GM12873 (cell line): ENCODE results near the gene COL6A3.

ENCODE experiments used
- TF ChIP-seq, protein P1 (sequence below): IDR thresholded peaks from 2 replicates; pipeline ENCODE4 v1.5.1; 2012; ENCODE audit warnings: low read depth, mild to moderate bottlenecking, moderate library complexity, low read length, control low read depth; ENCODE audit not compliant: insufficient read depth; ENCODE audit errors: missing control alignments

The COL6A3 gene

DNA sequence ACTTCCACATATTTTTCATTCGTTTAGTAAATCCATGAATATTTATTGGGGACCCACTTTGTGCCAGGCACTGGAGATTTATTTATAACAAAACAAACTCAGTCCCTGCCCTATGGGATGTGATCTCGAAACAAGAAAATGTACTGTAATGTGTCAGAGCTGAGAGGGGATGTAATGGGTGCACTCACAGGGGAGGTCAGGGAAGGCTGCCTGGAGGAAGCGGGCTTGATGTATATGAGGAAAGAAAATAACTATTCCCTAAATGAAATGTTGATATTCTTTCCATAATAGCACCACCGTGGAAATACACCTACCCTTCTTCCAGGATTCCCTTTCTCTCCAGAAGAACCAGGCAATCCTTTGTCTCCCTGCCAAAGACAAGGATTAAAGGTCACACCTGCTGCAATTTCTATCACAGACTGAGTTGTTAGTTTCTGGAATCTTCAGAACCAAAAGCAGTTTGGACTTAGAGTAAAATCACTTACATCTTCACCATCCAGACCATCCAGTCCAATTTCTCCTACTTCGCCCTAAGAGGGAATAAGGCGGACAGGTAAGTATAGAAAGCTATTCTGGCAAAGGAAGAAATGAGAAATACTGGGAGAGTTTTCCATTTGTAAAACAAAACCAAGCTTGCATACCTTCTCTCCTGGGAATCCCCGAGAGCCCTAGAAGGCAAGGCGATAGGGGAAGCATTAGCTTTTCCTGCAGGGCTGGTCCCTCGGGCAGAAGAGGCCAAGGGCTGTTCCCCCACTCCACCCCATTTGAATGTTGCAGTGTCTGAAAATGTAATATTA lies 55.0 kb downstream of the COL6A3 start:
- TF ChIP-seq, protein P1, sequence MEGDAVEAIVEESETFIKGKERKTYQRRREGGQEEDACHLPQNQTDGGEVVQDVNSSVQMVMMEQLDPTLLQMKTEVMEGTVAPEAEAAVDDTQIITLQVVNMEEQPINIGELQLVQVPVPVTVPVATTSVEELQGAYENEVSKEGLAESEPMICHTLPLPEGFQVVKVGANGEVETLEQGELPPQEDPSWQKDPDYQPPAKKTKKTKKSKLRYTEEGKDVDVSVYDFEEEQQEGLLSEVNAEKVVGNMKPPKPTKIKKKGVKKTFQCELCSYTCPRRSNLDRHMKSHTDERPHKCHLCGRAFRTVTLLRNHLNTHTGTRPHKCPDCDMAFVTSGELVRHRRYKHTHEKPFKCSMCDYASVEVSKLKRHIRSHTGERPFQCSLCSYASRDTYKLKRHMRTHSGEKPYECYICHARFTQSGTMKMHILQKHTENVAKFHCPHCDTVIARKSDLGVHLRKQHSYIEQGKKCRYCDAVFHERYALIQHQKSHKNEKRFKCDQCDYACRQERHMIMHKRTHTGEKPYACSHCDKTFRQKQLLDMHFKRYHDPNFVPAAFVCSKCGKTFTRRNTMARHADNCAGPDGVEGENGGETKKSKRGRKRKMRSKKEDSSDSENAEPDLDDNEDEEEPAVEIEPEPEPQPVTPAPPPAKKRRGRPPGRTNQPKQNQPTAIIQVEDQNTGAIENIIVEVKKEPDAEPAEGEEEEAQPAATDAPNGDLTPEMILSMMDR = no peak

DNA sequence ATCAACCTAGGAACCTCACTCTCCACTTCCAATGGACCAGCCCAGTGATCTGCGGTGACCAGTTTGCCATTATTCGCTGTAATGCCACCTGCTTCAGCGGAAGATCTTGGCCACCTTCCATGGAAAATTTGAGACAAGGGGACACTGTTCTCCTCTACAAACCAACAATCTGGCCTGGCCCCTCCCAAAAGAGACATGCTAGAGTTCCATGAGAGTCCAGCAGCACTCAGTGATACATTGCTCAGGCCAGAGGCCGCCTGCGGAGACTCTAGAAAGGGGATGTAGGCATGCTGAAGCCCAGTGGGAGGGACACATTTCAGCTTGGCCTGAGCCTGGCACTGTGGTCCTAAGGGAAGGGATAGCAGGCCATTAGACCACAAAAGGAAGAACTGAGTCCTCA lies 58.3 kb downstream of the COL6A3 start:
- TF ChIP-seq, protein P1 = no peak

GRCh38 chr2:237354892-237355291 lies 59.1 kb downstream of the COL6A3 start:
- TF ChIP-seq, protein P1 = no peak

DNA sequence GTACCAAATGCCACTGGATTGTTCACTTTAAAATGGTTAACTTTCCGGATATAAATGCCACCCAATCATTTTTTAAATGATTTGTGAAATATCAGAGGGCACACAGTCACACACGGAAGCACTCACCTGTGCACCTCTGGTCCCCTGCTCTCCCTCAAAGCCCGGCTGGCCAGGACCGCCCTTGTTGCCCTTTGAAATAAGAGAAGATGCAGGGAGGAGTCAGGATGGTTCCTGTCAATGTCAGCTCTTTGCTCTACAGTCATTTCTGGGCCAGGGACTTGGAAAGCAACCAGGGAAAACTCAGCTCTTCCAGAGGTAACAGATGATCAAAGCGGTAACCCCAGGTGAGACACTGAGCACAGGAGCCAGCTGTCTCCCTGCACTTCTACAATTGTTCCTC lies 60.7 kb downstream of the COL6A3 start:
- TF ChIP-seq, protein P1 = no peak

DNA sequence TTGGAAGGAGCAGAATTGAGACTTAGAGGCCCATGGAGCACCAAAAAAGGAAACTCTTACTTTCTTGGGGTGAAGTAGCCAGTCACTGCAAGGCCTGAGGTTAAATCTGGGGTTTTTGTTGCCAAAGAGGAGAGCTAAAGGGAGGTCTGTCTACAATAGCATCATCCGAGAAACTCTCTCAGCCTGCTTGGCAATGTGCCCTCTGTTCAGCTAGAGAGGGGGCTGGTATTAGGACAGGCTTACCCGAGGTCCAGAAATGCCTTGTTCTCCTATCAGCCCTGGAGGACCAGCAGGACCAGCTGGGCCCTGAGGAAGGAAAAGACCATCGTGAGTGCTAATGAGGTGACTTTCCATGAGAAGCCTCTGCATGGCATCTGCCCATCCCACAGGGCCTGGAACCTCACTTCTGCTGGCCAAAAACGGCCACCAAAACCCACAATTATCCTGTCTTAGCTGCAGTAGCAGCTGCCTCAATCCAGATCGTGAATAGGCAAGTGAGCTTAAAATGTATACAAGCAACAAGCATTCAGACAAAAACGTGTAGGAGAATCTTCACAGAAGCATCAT lies 61.6 kb downstream of the COL6A3 start:
- TF ChIP-seq, protein P1 = no peak

- TF ChIP-seq, protein P1 = no peak
These were observed 62.2 kb downstream of the COL6A3 start for GRCh38 chr2:237351796-237352195.

DNA sequence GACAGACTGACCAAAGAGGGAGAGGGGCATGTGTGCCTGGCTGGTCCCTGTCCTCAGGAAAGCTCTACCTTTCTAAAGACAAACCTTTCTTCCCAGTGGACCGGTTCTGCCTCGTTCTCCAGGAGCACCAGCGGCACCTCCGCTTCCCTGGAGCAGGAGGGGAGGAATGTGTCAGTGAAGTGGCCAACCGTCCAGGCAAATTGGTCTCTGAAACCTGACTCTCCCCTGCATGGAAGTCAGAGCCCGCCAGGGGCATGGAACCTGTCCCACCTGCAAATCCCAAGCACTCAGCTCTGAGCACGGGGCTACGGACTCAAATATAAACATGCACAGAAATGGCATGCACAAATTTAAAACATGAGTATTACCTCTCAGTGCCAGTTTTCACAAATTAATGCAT lies 62.9 kb downstream of the COL6A3 start:
- TF ChIP-seq, protein P1 = no peak
